GM13977 (cell line): Measurements from ENCODE around the gene ARRDC2.

ENCODE experiments used
- DNase-seq: peaks from one replicate; pipeline ENCODE4 v3.0.0; 2012; ENCODE audit warnings: low spot score
- in situ Hi-C: fragments of 300-500 bp; cut with MboI; formaldehyde crosslinking; loops from one replicate; pipeline ENCODE4 v1.12.0; 2022; ENCODE audit warnings: low sequenced_read_pairs, low pct_unique_long_range_greater_than_20kb, mixed read lengths, inconsistent platforms; ENCODE audit not compliant: unreplicated experiment
- TF ChIP-seq, protein P1 (sequence below): IDR thresholded peaks from 2 replicates; pipeline ENCODE4 v1.5.1; 2012; ENCODE audit warnings: mild to moderate bottlenecking, control low read depth; ENCODE audit not compliant: insufficient read depth; ENCODE audit errors: extremely low read depth, missing control alignments

The ARRDC2 gene

DNA sequence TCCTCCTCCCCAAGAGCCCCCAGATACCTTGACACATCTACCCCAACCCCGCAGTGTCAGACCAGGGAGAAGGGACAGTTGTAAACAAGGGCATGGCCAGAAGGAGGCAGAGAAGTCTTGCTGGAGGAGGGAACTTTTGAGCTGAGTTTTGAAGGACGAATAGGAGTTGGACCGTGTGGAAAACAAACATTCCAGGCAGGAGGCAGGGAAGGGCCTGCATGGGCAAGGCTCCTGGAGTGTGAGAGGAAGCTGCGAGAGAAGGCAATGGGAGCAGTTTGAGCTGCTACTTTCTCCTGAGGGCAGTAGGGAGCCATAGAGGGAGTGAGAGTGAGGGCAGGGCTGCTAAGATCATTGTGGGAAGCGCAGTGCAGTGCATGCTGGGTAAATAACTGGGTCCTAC is 55.5 kb downstream of the ARRDC2 start:
- TF ChIP-seq, protein P1, sequence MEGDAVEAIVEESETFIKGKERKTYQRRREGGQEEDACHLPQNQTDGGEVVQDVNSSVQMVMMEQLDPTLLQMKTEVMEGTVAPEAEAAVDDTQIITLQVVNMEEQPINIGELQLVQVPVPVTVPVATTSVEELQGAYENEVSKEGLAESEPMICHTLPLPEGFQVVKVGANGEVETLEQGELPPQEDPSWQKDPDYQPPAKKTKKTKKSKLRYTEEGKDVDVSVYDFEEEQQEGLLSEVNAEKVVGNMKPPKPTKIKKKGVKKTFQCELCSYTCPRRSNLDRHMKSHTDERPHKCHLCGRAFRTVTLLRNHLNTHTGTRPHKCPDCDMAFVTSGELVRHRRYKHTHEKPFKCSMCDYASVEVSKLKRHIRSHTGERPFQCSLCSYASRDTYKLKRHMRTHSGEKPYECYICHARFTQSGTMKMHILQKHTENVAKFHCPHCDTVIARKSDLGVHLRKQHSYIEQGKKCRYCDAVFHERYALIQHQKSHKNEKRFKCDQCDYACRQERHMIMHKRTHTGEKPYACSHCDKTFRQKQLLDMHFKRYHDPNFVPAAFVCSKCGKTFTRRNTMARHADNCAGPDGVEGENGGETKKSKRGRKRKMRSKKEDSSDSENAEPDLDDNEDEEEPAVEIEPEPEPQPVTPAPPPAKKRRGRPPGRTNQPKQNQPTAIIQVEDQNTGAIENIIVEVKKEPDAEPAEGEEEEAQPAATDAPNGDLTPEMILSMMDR = peak; percentile 13
- in situ Hi-C loops = loop anchor here (25.0 kb wide), 1 partner anchor 126 kb away; the partner anchor contains the start of gene CCDC124
- no peak for DNase-seq
